ENCODE data around the gene CHD5.

- no peak for TF ChIP-seq CTCF (IDR thresholded peaks at IDR 0.05; ENCODE audit: borderline replicate concordance, extremely low read depth, low read length, poor library complexity, severe bottlenecking)
- TF ChIP-seq EZH2 (IDR thresholded peaks at IDR 0.05; ENCODE audit: borderline replicate concordance, low read depth, low read length, severe bottlenecking), result no peak
These were observed 40.1 kb upstream of the CHD5 start for GRCh38 chr1:6220236-6220635.

Measured in DND-41 (cell line).